GM19023 (cell line): Measurements from ENCODE around the gene FAM20A.

Source experiments
- ATAC-seq: cut with Tn5 transposase; IDR thresholded peaks from one replicate; pipeline ENCODE4 v1.9.1; 2021; ENCODE audit warnings: mild to moderate bottlenecking, moderate library complexity; ENCODE audit not compliant: unreplicated experiment

Gene FAM20A

GRCh38 chr17:68570526-68570925 lies 30.6 kb downstream of the FAM20A start:
- no peak for ATAC-seq

GRCh38 chr17:68569346-68569745 lies 31.8 kb downstream of the FAM20A start:
- ATAC-seq: no peak

- ATAC-seq: no peak
These were observed 32.6 kb downstream of the FAM20A start for GRCh38 chr17:68568581-68568980.

GRCh38 chr17:68567581-68567980 lies 33.6 kb downstream of the FAM20A start:
- ATAC-seq: no peak

- ATAC-seq: no peak
These were observed 34.1 kb downstream of the FAM20A start for GRCh38 chr17:68567035-68567434.

GRCh38 chr17:68566442-68566738 lies 34.8 kb downstream of the FAM20A start:
- ATAC-seq: no peak

- ATAC-seq: no peak
These were observed 35.3 kb downstream of the FAM20A start for GRCh38 chr17:68565661-68566441.

GRCh38 chr17:68564415-68565111 lies 36.6 kb downstream of the FAM20A start:
- no peak for ATAC-seq

- no peak for ATAC-seq
These were observed 38.4 kb downstream of the FAM20A start for GRCh38 chr17:68562736-68563135.

- no peak for ATAC-seq
These were observed 40.0 kb downstream of the FAM20A start for GRCh38 chr17:68560966-68561720.

GRCh38 chr17:68559316-68559715 lies 41.9 kb downstream of the FAM20A start:
- no peak for ATAC-seq

GRCh38 chr17:68556551-68556950 lies 44.6 kb downstream of the FAM20A start:
- ATAC-seq: no peak

GRCh38 chr17:68544111-68544915 lies 56.9 kb downstream of the FAM20A start:
- ATAC-seq: no peak

GRCh38 chr17:68542698-68543463 lies 58.3 kb downstream of the FAM20A start:
- no peak for ATAC-seq

GRCh38 chr17:68541816-68542215 lies 59.4 kb downstream of the FAM20A start:
- no peak for ATAC-seq

GRCh38 chr17:68540981-68541380 lies 60.2 kb downstream of the FAM20A start:
- no peak for ATAC-seq

GRCh38 chr17:68539548-68540467 lies 61.4 kb downstream of the FAM20A start:
- ATAC-seq: no peak

- no peak for ATAC-seq
These were observed 65.2 kb downstream of the FAM20A start for GRCh38 chr17:68535922-68536321.

- no peak for ATAC-seq
These were observed 66.5 kb downstream of the FAM20A start for GRCh38 chr17:68534695-68535088.
